Spleen (tissue), 11 donors: ENCODE measurements around the gene SLC16A10. TPM values are rescaled to one million over a fixed set of nuclear protein-coding genes. Genes with fewer than 3 reads are reported as not detected.

Experiments used
- DNase-seq: peaks from one replicate; pipeline ENCODE4 v3.0.0-alpha.2; 2020
- H3K27ac ChIP-seq, 8 donors: fragments of 200-600 bp; sonication (generic) in 7 of 8; 1 replicate in 4 of 8; 2 replicates in 4 of 8; pipeline versions ENCODE4 v1.5.0 to v1.8.0; 2016 to 2021; ENCODE audit warnings: inconsistent platforms in 4 of 8, mild to moderate bottlenecking in 4 of 8, moderate library complexity in 1 of 8
- H3K27me3 ChIP-seq, 7 donors: fragments of 200-600 bp; sonication (generic) in 6 of 7; replicated peaks in 1 of 7; 1 replicate in 4 of 7; 2 replicates in 3 of 7; pipeline versions ENCODE4 v1.5.0 to v1.8.0; 2016 to 2021; ENCODE audit warnings: inconsistent platforms in 3 of 7, mild to moderate bottlenecking in 1 of 7
- H3K36me3 ChIP-seq, 6 donors: fragments of 200-600 bp; sonication (generic) in 5 of 6; 1 replicate in 4 of 6; 2 replicates in 2 of 6; pipeline versions ENCODE4 v1.5.0 to v1.8.0; 2016 to 2021; ENCODE audit warnings: inconsistent platforms in 2 of 6
- H3K4me1 ChIP-seq, 6 donors: fragments of 200-600 bp; sonication (generic) in 5 of 6; 1 replicate in 3 of 6; 2 replicates in 3 of 6; pipeline versions ENCODE4 v1.5.0 to v1.8.0; 2016 to 2021; ENCODE audit warnings: inconsistent platforms in 3 of 6
- H3K4me3 ChIP-seq, 8 donors: fragments of 200-600 bp; sonication (generic) in 7 of 8; 1 replicate in 4 of 8; 2 replicates in 4 of 8; pipeline versions ENCODE4 v1.5.0 to v1.8.0; 2016 to 2021; ENCODE audit warnings: inconsistent platforms in 4 of 8, mild to moderate bottlenecking in 4 of 8, moderate library complexity in 2 of 8
- H3K9me3 ChIP-seq, 8 donors: fragments of 200-600 bp; sonication (generic) in 7 of 8; 1 replicate in 4 of 8; 2 replicates in 4 of 8; pipeline versions ENCODE4 v1.5.0 to v1.8.0; 2016 to 2021; ENCODE audit warnings: inconsistent platforms in 4 of 8
- CTCF ChIP-seq, 11 experiments: fragments of 200-600 bp in 7 of 11; fragments of 450-650 bp in 4 of 11; sonication (generic) in 4 of 11; IDR thresholded peaks in 8 of 11; conservative IDR thresholded peaks in 3 of 11; 1 replicate in 7 of 11; 2 replicates in 4 of 11; pipeline versions ENCODE4 v1.4.0 to v1.8.0; 2016 to 2021; ENCODE audit warnings: antibody characterized with exemption in 11 of 11, inconsistent platforms in 4 of 11, mild to moderate bottlenecking in 1 of 11
- POLR2A ChIP-seq, 3 donors: fragments of 450-650 bp; IDR thresholded peaks; one replicate each; pipeline ENCODE4 v1.5.1; 2017; ENCODE audit warnings: antibody characterized with exemption in 3 of 3, mild to moderate bottlenecking in 1 of 3
- POLR2AphosphoS5 ChIP-seq, 3 donors: sonication (generic); formaldehyde crosslinking; IDR thresholded peaks; one replicate each; pipeline ENCODE4 v1.5.1; 2017; ENCODE audit warnings: antibody characterized with exemption in 3 of 3
- WGBS, 5 donors: extraction: QIAGEN DNeasy Blood & Tissue Kit in 3 of 5; methylation state at CpG; one replicate each; pipeline versions ENCODE4 v1.1.5 to v1.1.7; 2013 to 2018; 5-methylcytosine and 5-hydroxymethylcytosine counted together
- intact Hi-C: fragments of 100-400 bp; cut with DNase I; formaldehyde crosslinking; loops from one replicate; pipeline ENCODE4 v1.15.0; 2023; ENCODE audit warnings: low total_unique reads
- polyA plus RNA-seq, 3 donors: library from polyadenylated mRNA; stranded (reverse); fragments of 200-250 nt; gene quantifications; one replicate each; pipeline ENCODE4 v1.2.1, GENCODE V29; 2013
- total RNA-seq, 7 donors: library from RNA; depleted of rRNA in 3 of 7; stranded (reverse); fragments of >200 nt in 3 of 7; fragmentation: NEBNext Ultra II Directional in 4 of 7; extraction: Animal tissue kit (Norgen Biotek cat#: 25700) in 4 of 7; gene quantifications; one replicate each; pipeline versions ENCODE4 v1.1.0 to v1.2.1, GENCODE V29; 2016 to 2021
- donor health status: healthy with polysubstance abuse.
- donor health status: DM: no; HTN: no; CAD: no; lungs with moderate emphysema.
- donor health status: DM: no; HTN: no; CAD: no.
- donor health status: Bipolar disorder and iron deficiency.
- donor health status: healthy.
- donor health status: DM: no; HTN: no; CAD: no.
- donor health status: DM: yes; HTN: yes; CAD: no.

Gene SLC16A10
- total and polyA plus RNA-seq, 10 donors, result 0.24 to 19.9 (median 5.6) TPM

GRCh38 chr6:111211411-111212030 is 124.2 kb downstream of the SLC16A10 start:
- H3K9me3 ChIP-seq, result no peaks in the 10 kb centered on the region
- no peaks in the 10 kb centered on the region for H3K36me3 ChIP-seq
- intact Hi-C loops, result loop anchor here (5.0 kb wide), 1 partner anchor 154 kb away; no protein-coding TSS in a partner anchor
- no peak overlapping the region for H3K27ac ChIP-seq
- H3K4me1 ChIP-seq, result no peaks in the 10 kb centered on the region
- no peak overlapping the region for H3K4me3 ChIP-seq
- WGBS, 5 donors, result 58 to 74% (median 63%) methylated on average over 6 of the region's 6 CpGs
- no peaks in the 10 kb centered on the region for H3K27me3 ChIP-seq
- no peak for DNase-seq
- TF ChIP-seq CTCF (IDR thresholded peaks at IDR 0.05 in 8 of 11, conservative IDR thresholded peaks at IDR 0.05 in 3 of 11) (no peak), POLR2A (IDR thresholded peaks at IDR 0.05) (no peak), POLR2AphosphoS5 (IDR thresholded peaks at IDR 0.05) (no peak)

DNA sequence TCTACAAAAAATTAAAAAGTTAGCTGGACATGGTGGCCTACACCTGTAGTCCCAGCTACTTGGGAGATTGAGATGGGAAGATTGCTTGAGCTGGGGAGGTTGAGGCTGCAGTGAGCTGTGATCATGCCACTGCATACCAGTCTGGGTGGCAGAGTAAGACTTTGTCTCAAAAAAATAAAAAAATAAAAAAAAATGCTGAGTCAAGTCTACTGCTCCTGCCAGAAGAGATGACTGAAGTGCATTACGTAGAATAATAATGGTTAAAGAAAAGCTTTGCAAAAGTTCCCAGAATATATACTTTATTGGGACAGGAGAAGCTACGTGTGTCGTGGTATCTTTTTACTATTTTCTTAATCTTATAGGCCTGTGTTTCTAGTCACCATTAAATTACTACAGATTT is 125.3 kb downstream of the SLC16A10 start:
- no peaks in the 10 kb centered on the region for H3K9me3 ChIP-seq
- intact Hi-C loops, result loop anchor here (5.0 kb wide), 1 partner anchor 155 kb away; no protein-coding TSS in a partner anchor
- WGBS, 5 donors, result 79 to 92% (median 85%) methylated on average over 3 of the region's 3 CpGs
- no peak for DNase-seq
- H3K27ac ChIP-seq, result no peak overlapping the region
- H3K36me3 ChIP-seq, result no peaks in the 10 kb centered on the region
- H3K4me1 ChIP-seq, result no peaks in the 10 kb centered on the region
- H3K27me3 ChIP-seq, result no peaks in the 10 kb centered on the region
- TF ChIP-seq POLR2A (IDR thresholded peaks at IDR 0.05) (no peak), POLR2AphosphoS5 (IDR thresholded peaks at IDR 0.05) (no peak), CTCF (IDR thresholded peaks at IDR 0.05 in 8 of 11, conservative IDR thresholded peaks at IDR 0.05 in 3 of 11) (no peak)
- no peak overlapping the region for H3K4me3 ChIP-seq

- Histone ChIP-seq H3K4me1 (no peaks in the 10 kb centered on the region), H3K4me3 (no peak overlapping the region), H3K36me3 (no peaks in the 10 kb centered on the region), H3K27me3 (no peaks in the 10 kb centered on the region), H3K9me3 (no peaks in the 10 kb centered on the region), H3K27ac (no peak overlapping the region)
- intact Hi-C loops, result no loop called here
- DNase-seq, result no peak
- no peak for TF ChIP-seq POLR2A (IDR thresholded peaks at IDR 0.05)
- no peak for TF ChIP-seq POLR2AphosphoS5 (IDR thresholded peaks at IDR 0.05)
- TF ChIP-seq CTCF (IDR thresholded peaks at IDR 0.05 in 8 of 11, conservative IDR thresholded peaks at IDR 0.05 in 3 of 11), result no peak
- WGBS, 5 donors, result 64 to 86% (median 69%) methylated on average over 1 of the region's 1 CpG
Observed at GRCh38 chr6:111215131-111215530, 127.8 kb downstream of the SLC16A10 start.

DNA sequence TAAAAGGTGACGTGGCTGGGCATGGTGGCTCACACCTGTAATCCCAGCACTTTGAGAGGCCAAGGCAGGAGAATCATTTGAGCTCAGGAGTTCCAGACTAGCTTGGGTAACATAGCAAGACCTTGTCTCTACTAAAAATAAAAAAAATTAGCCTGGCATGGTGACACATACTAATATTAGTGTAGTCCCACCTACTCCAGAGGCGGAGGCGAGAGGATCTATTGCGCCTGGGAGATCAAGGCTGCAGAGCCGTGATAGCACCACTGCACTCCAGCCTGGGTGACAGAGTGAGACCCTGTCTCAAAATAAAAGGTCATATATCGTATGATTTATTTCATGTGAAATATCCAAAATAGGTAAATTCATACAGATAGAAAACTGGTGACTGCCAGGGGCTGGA is 132.5 kb downstream of the SLC16A10 start:
- no peaks in the 10 kb centered on the region for H3K27me3 ChIP-seq
- H3K27ac ChIP-seq, result no peak overlapping the region
- no peak overlapping the region for H3K4me3 ChIP-seq
- 91 to 96% (median 94%) methylated on average over 6 of the region's 6 CpGs for WGBS, 5 donors
- no peaks in the 10 kb centered on the region for H3K36me3 ChIP-seq
- no peak for DNase-seq
- H3K9me3 ChIP-seq, result no peaks in the 10 kb centered on the region
- intact Hi-C loops, result no loop called here
- TF ChIP-seq CTCF (IDR thresholded peaks at IDR 0.05 in 8 of 11, conservative IDR thresholded peaks at IDR 0.05 in 3 of 11) (no peak), POLR2AphosphoS5 (IDR thresholded peaks at IDR 0.05) (no peak)
- H3K4me1 ChIP-seq, result no peaks in the 10 kb centered on the region
